ENCODE measurements around the gene CTDSPL.

- TF ChIP-seq EZH2 (IDR thresholded peaks at IDR 0.05; ENCODE audit: low read length, unreplicated experiment) (no peak), CTCF (conservative IDR thresholded peaks at IDR 0.05; ENCODE audit: low read depth, low read length) (no peak), EZH2phosphoT487 (IDR thresholded peaks at IDR 0.05; ENCODE audit: borderline replicate concordance, low read length) (no peak)
Measured at GRCh38 chr3:38007754-38008090, 146.0 kb downstream of the CTDSPL start.
